Measurements from ENCODE around the gene CHST8.
"Not testable (repeated sequence)": the region's sequence is repeated elsewhere in the genome, so short reads cannot be mapped to it uniquely, and the experiment has no call there.

Gene CHST8

GRCh38 chr19:33690378-33691029, 68.8 kb downstream of the CHST8 start:
- no peak for DNase-seq (ENCODE audit: low read depth)
- no peak for TF ChIP-seq CTCF (IDR thresholded peaks at IDR 0.05; ENCODE audit: low read depth, low read length, missing control alignments)
- no peak overlapping the region for H3K4me3 ChIP-seq (ENCODE audit: low read depth, low read length)

- DNase-seq (ENCODE audit: low read depth) = no peak
- no peak overlapping the region for H3K4me3 ChIP-seq (ENCODE audit: low read depth, low read length)
- TF ChIP-seq CTCF (IDR thresholded peaks at IDR 0.05; ENCODE audit: low read depth, low read length, missing control alignments) = no peak
Observed at GRCh38 chr19:33691030-33691427, 69.3 kb downstream of the CHST8 start.

- H3K4me3 ChIP-seq (ENCODE audit: low read depth, low read length) = no peak overlapping the region
- DNase-seq (ENCODE audit: low read depth) = no peak
- TF ChIP-seq CTCF (IDR thresholded peaks at IDR 0.05; ENCODE audit: low read depth, low read length, missing control alignments) = no peak
Observed at GRCh38 chr19:33691736-33692135, 70.0 kb downstream of the CHST8 start.

GRCh38 chr19:33693678-33694077, 71.9 kb downstream of the CHST8 start:
- TF ChIP-seq CTCF (IDR thresholded peaks at IDR 0.05; ENCODE audit: low read depth, low read length, missing control alignments) = no peak
- DNase-seq (ENCODE audit: low read depth) = no peak
- H3K4me3 ChIP-seq (ENCODE audit: low read depth, low read length) = no peak overlapping the region

GRCh38 chr19:33695547-33695946, 73.8 kb downstream of the CHST8 start:
- H3K4me3 ChIP-seq (ENCODE audit: low read depth, low read length); DNase-seq (ENCODE audit: low read depth): not testable (repeated sequence)

GRCh38 chr19:33697766-33698165, 76.0 kb downstream of the CHST8 start:
- H3K4me3 ChIP-seq (ENCODE audit: low read depth, low read length) = no peak overlapping the region
- DNase-seq (ENCODE audit: low read depth) = no peak
- TF ChIP-seq CTCF (IDR thresholded peaks at IDR 0.05; ENCODE audit: low read depth, low read length, missing control alignments) = no peak

GRCh38 chr19:33698576-33699435, 77.1 kb downstream of the CHST8 start:
- TF ChIP-seq CTCF (IDR thresholded peaks at IDR 0.05; ENCODE audit: low read depth, low read length, missing control alignments) = no peak
- DNase-seq (ENCODE audit: low read depth) = no peak
- no peak overlapping the region for H3K4me3 ChIP-seq (ENCODE audit: low read depth, low read length)
